Body of pancreas (tissue), 4 donors: Measurements from ENCODE around the gene ARHGEF4.

Source experiments
- CTCF ChIP-seq, 7 experiments: fragments of 450-650 bp in 4 of 7; fragments of 200-600 bp in 3 of 7; sonication (generic) in 3 of 7; IDR thresholded peaks; one replicate each; pipeline ENCODE4 v1.5.1; 2016 to 2019; ENCODE audit warnings: antibody characterized with exemption in 7 of 7
- POLR2A ChIP-seq, 3 donors: fragments of 450-650 bp; IDR thresholded peaks; one replicate each; pipeline ENCODE4 v1.6.1; 2016; ENCODE audit warnings: antibody characterized with exemption in 3 of 3, mild to moderate bottlenecking in 2 of 3

- TF ChIP-seq CTCF (IDR thresholded peaks at IDR 0.05) (no peak), POLR2A (IDR thresholded peaks at IDR 0.05) (no peak)
Measured at GRCh38 chr2:130844161-130844560, 7.4 kb downstream of the ARHGEF4 start.
